Measurements from ENCODE around the gene RNASEH2A.
"Not testable (repeated sequence)": the region's sequence is repeated elsewhere in the genome, so short reads cannot be mapped to it uniquely, and the experiment has no call there.

RNASEH2A gene

GRCh38 chr19:12833738-12834565, 27.6 kb downstream of the RNASEH2A start:
- DNase-seq (ENCODE audit: low spot score) = peak; percentile 37

- DNase-seq (ENCODE audit: low spot score) = no peak
Observed at GRCh38 chr19:12834566-12834943, 28.2 kb downstream of the RNASEH2A start, which contains the start of gene RTBDN. Gene RTBDN (minus strand): TSS chr19:12834579. CDS start chr19:12829979, 4,600 bp downstream.

GRCh38 chr19:12834976-12835757, 28.8 kb downstream of the RNASEH2A start:
- DNase-seq (ENCODE audit: low spot score) = no peak

GRCh38 chr19:12836529-12836863, 30.1 kb downstream of the RNASEH2A start:
- no peak for DNase-seq (ENCODE audit: low spot score)

- DNase-seq (ENCODE audit: low spot score) = no peak
Observed at GRCh38 chr19:12837225-12837624, 30.8 kb downstream of the RNASEH2A start.

- no peak for DNase-seq (ENCODE audit: low spot score)
Observed at GRCh38 chr19:12838182-12838885, 31.9 kb downstream of the RNASEH2A start, which contains the start of gene MAST1. Gene MAST1 (plus strand): TSS chr19:12838515. CDS start chr19:12838573, 58 bp downstream.

- DNase-seq (ENCODE audit: low spot score) = no peak
Observed at GRCh38 chr19:12838886-12839756, 32.7 kb downstream of the RNASEH2A start.

- no peak for DNase-seq (ENCODE audit: low spot score)
Observed at GRCh38 chr19:12840091-12841079, 34.0 kb downstream of the RNASEH2A start.

GRCh38 chr19:12841094-12841493, 34.7 kb downstream of the RNASEH2A start:
- no peak for DNase-seq (ENCODE audit: low spot score)

- no peak for DNase-seq (ENCODE audit: low spot score)
Observed at GRCh38 chr19:12842511-12842910, 36.1 kb downstream of the RNASEH2A start.

- DNase-seq (ENCODE audit: low spot score) = no peak
Observed at GRCh38 chr19:12843328-12843727, 36.9 kb downstream of the RNASEH2A start.

- no peak for DNase-seq (ENCODE audit: low spot score)
Observed at GRCh38 chr19:12843999-12844732, 37.8 kb downstream of the RNASEH2A start.

- DNase-seq (ENCODE audit: low spot score) = not testable (repeated sequence)
Observed at GRCh38 chr19:12846613-12847012, 40.2 kb downstream of the RNASEH2A start.

- peak; percentile 83 for DNase-seq (ENCODE audit: low spot score)
Observed at GRCh38 chr19:12847159-12848139, 41.1 kb downstream of the RNASEH2A start.

- DNase-seq (ENCODE audit: low spot score) = no peak
Observed at GRCh38 chr19:12856653-12857052, 50.3 kb downstream of the RNASEH2A start.

GRCh38 chr19:12858041-12858928, 51.9 kb downstream of the RNASEH2A start:
- DNase-seq (ENCODE audit: low spot score) = no peak

- DNase-seq (ENCODE audit: low spot score) = no peak
Observed at GRCh38 chr19:12859546-12859945, 53.2 kb downstream of the RNASEH2A start.

Data from CD4-positive, alpha-beta T cell treated with Interleukin-2 at 100 ng/mL for 4 hours (primary cell).